ENCODE results near the gene CTPS1.

Gene CTPS1

DNA sequence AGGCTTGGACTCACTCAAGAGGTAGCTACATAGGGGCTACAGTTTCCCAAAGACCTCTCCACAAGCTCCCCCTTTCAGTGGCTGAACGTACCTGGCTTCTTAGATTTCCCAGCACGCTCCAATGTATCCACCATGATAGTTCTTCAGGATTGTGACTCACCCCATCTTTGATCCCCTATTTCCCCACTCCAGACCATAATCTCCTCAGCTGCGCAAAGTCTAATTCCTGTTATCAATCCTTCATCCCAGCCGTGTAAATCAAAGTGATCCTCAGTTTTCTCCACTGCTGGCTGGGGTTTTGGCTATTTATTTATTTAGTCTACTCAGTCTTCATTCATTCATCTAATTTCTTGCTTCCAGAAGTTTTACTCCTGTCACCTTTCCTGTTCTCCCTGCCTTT is 13.1 kb upstream of the CTPS1 start:
- no peak for DNase-seq (ENCODE audit: low spot score)

- no peak for DNase-seq (ENCODE audit: low spot score)
These were observed 10.1 kb upstream of the CTPS1 start for GRCh38 chr1:40969445-40969844.

DNA sequence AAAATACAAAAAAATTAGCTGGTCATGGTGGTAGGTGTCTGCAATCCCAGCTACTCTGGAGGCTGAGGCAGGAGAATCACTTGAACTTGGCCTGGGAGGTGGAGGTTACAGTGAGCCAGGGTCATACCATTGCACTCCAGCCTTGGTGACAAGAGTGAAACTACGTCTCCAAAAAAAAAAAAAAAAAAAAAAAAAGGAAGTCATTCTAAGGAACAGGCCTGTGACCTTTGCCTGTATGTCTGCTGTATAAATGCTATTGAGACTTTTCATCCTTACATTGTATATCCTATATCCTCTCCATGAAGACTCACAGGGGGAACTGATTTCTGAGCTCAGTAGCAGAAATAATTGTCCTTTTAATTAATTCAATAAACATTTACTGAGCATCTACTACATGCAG is 7.5 kb upstream of the CTPS1 start:
- no peak for DNase-seq (ENCODE audit: low spot score)

DNA sequence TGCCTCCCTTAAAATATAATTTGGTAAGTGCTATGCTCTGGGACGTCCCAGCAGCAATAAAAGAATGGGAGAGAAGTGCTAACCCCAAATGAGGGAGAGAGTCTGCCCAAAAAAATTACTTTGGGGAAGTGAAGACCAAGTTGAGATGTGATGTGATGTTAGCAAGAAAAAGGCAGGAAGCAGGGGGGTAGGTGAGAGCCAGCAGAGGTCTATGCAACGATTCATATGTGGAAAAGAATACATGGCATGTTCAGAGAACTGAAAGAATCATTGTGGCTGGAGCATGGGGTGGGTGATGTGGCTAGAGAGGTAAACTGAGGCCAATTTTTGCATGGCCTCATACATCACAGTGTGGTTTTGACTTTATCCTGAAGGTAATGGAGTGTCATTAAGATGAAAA is 5.6 kb upstream of the CTPS1 start:
- DNase-seq (ENCODE audit: low spot score), result no peak

DNA sequence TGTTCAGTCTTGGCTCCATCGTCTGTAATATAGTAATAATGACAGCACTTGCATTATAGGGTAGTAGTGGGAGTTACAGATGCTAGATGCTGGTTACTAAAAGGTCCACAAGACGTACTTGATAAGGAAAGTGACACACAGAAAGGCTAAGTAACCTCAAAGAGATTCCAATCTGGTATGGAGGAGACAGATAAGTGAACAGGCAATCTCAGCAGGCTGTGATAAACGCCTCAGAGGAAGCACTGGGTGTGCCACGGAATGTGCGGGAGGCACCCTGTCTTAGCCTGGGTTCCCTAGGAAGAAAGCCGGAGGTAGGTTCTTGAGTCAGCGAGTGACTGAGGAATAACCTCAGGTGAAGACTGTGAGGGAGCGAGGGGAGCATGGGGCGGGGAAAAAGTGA is 4.6 kb upstream of the CTPS1 start:
- DNase-seq (ENCODE audit: low spot score), result no peak

DNA sequence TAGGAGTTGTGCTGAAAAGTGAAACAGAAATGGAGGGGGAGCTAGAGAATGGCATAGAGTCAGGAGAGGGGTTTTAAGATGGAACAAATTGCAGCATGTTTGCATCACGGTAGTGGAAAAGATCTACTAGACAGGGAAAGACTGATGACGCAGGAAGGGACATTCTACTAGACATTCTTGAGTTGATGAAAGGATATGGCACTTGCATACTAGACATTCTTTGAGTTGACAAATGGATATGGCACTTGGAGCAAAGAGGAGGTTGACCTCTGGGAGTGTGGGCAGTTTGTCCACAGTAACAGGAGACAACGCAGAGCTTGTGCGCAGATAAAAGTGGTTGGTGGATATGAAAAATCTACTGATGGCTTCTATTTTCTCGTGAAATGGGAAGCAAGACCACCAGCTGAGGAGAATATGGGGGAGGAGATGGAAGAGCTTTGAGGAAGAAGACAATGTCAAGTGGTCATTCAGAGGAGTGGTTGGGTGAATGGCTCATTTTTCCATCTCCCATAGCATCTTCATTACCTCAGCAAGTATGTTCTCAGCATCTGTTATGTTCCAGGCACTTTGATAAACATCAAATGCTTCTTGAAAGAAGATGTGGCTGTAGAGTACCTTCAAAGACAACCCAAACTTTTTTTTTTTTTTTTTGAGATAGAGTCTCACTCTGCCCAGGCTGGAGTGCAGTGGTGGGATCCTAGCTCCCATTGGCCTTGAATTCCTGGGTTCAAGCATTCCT is 2.4 kb upstream of the CTPS1 start:
- DNase-seq (ENCODE audit: low spot score), result peak; percentile 39

DNA sequence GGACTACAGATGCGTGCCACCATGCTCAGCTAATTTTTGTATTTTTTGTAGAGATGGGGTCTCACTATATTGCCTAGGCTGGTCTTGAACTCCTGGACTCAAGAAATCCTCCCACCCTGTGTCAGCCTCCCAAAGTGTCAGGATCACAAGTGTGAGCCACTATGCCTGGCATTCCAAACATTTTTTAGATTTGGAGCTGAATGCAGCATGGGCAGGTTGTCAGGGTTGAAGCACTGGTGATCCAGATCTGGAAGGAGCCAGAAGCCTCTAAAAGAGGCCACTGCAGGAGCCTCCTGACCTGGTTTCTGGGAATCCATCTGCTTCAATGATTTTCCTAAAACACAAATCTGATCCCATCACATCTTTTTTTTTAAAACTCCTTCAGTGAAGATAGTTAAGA is 1.8 kb upstream of the CTPS1 start:
- DNase-seq (ENCODE audit: low spot score), result peak; percentile 23

DNA sequence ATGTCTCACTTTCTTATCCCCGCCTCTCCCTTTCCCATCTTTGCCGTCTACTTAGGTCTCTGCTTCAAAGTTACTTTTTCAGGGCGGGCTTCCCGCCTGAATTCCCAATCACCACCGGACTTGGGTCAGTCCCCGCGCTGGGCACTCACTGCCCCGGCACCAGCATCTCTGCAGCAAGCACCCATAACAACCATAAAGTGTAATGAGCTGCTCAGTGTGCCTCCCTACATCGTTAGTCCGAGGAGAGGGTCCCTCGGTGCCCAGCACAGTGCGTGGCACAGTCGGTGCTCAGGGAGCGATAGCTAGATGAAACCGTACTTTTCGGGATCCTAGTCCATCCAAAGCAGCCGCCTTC is 633 bp upstream of the CTPS1 start:
- no peak for DNase-seq (ENCODE audit: low spot score)

DNA sequence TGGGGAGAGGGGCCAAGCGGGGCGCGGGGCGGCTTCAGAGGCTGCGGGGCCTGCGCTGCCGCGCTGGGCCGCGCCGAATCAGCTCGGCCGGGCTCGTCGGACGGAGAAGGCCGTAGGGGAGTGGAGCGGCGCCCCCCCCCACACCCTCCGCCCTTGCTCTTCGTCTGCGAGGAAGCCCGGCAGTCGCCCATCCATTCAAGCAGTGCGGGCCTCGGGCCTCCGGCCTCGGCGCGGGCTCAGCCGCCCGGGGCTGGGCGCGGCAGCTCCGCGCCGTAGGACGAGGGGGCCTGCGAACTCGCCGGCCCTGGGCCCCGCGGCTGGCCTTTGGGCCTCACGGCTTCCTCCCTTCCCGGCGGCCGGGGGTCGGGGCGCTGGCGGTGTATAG is 564 bp downstream of the CTPS1 start:
- DNase-seq (ENCODE audit: low spot score), result no peak

- peak; percentile 84 for DNase-seq (ENCODE audit: low spot score)
These were observed 1.1 kb downstream of the CTPS1 start for GRCh38 chr1:40980453-40981121.

DNA sequence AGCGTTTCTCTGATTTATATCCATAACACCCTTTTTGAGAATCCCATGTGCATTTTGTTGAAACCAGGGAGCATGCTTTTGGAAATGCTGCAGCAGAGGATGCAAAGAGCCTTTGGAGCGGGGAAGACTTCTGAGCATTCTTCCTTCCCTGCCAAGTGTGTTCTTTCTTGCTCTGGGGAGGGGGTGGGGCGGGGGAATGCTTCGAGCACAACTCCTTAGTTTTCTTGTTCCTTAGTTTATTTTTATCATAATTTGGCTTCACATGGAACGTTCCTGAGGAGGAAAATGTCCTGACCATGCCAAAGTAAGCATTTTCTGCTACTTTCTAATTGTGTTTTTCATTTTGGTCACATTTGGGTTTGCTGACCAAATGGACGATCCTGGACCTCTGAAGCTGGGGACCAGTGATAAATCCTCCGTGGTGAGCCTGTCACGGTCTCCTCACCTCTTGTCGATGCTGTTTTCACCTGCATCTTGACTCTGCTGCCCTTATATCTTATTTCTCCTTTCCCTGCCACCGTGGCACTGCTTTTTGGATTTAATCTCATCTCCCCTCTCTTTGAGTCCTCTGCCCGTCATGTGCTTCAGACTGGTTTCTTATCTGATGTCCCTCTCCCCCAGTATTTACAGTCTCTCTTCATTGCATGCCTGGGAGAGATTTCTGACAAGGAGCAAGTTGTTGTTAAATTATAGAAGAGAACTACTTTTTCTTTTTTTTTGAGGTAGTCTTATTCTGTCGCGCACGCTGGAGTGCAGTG is 2.4 kb downstream of the CTPS1 start:
- no peak for DNase-seq (ENCODE audit: low spot score)

- no peak for DNase-seq (ENCODE audit: low spot score)
These were observed 3.2 kb downstream of the CTPS1 start for GRCh38 chr1:40982721-40983120.

- no peak for DNase-seq (ENCODE audit: low spot score)
These were observed 3.8 kb downstream of the CTPS1 start for GRCh38 chr1:40983286-40983685.

- peak; percentile 30 for DNase-seq (ENCODE audit: low spot score)
These were observed 4.6 kb downstream of the CTPS1 start for GRCh38 chr1:40984066-40984465.

GRCh38 chr1:40984531-40984930 is 5.0 kb downstream of the CTPS1 start:
- DNase-seq (ENCODE audit: low spot score), result no peak

DNA sequence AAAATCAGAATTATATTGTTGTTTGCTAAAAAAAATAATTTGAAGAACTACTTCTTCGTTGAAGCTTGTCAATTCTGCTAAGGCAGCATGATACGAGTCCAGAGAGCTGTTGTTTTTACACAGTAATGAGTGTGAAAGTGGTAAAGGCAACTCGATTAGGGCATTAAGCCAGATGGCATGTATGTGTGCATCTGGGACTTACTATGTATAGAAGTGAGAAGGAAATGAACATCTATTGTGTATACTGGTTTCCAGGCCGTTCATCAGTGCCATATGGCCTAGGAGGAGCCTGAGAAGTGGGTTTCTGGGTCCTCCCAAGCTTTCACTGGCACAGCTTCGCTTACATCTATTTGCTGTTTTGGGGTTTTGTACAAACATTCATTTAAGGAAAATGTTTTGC is 5.7 kb downstream of the CTPS1 start:
- DNase-seq (ENCODE audit: low spot score), result no peak

DNA sequence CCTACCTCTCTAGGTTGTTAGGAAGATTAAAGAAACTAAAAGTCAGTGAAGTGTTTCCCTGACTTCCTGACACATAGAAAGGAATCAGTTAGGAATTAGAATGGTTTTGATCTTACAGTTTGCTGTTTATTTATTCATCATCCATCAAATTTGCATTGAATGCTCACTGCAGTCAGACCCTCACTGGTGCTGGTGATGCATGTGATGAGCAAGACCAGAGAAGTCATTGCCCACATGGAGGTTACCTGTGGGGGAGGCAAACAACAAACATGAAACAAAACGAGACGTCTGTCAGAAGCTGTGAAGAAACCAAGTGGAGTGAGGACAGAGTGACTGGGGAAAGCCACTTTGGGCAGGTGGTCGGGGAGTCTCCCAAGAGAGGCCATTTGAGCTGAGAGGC is 6.4 kb downstream of the CTPS1 start:
- peak; percentile 67 for DNase-seq (ENCODE audit: low spot score)

DNA sequence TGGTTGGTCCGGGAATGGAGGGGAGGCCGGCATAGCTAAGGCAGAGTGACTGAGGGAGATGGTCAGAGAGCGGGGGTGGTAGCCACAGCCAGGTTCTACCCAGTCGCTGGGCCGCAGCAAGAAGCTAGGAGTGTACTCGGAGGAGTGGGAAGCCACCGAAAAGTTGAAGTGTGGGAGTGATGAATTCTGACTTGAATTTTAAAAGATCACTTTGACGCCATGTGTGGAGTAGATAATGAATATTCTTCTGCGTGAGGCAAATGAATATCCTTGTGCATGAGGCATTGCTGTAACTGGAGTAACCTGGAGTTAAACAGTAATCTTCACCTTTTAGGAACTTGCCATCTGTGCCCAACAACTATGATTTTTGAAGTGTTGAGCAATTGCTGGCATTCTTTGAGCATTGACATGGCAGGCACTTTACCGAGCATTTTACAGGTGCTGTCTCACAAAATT is 6.9 kb downstream of the CTPS1 start:
- peak; percentile 72 for DNase-seq (ENCODE audit: low spot score)

- DNase-seq (ENCODE audit: low spot score), result no peak
These were observed 7.5 kb downstream of the CTPS1 start for GRCh38 chr1:40986956-40987355.

DNA sequence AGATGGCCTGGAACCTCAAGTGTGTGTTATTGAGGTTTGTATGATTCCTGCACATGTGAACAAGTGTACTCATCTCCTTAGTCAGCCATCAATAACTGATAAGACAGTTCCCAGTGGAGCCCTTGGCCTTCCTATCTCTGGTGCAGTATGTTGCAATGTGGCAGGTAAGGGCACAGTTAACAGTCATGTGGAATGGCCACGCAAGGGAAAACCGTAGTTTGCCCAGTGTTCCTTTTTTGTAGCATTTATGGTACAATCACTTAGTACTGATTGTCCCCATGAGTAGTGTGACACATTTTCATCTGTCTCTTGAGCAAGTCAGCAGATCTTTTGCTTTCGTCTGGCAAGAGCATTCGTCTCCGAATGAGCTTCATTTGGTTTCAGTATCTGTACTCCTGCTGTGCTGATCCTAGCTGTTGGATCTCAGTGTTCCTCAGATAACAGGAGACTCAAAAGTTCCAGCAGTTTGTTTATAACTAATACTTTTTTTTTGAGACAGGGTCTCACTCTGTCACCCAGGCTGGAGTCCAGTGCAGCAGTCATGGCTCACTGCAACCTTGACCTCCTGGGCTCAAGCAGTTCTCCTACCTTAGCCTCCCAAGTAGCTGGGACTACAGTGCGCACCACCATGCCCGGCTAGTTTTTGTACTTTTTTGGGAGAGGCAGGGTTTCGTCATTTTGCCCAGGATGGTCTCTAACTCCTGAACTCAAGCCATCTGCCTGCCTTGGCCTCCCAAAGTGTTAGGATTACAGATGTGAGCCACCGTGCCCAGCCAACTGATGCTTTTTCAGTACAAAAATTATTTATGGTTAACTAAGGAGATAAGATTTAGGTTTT is 8.2 kb downstream of the CTPS1 start:
- DNase-seq (ENCODE audit: low spot score), result no peak

DNA sequence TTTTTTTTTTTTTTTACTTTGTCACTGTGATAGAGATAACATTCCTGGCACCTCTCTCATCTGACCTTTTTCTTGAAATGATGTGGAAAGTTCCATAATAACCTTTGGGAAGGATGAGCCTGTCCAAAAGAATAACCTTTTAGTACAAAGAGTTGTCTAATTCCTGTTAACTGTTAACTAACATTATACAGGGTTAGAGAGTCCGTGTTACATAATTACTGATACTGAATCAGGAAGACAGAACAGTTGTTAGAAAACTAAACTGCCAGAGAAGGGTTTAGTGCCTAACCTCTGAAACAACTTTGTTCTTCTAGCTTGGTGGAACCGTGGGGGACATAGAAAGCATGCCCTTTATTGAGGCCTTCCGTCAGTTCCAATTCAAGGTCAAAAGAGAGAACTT is 8.8 kb downstream of the CTPS1 start:
- DNase-seq (ENCODE audit: low spot score), result no peak

- no peak for DNase-seq (ENCODE audit: low spot score)
These were observed 9.6 kb downstream of the CTPS1 start for GRCh38 chr1:40989066-40989465.
